OCI-LY3 (cell line): ENCODE data around the gene NCOR2.

ENCODE experiments used
- EZH2phosphoT487 ChIP-seq: fragments of 200-600 bp; shearing (Covaris generic); IDR thresholded peaks from 2 replicates; pipeline ENCODE4 v1.6.1; 2018; ENCODE audit warnings: antibody characterized with exemption, mixed run types, low read depth
- TF ChIP-seq, protein P1 (sequence below): fragments of 200-600, 300-600 bp; sonication (generic); IDR thresholded peaks from 2 replicates; pipeline ENCODE4 v1.5.1; 2014; ENCODE audit warnings: antibody characterized with exemption, low read length, low read depth

DNA sequence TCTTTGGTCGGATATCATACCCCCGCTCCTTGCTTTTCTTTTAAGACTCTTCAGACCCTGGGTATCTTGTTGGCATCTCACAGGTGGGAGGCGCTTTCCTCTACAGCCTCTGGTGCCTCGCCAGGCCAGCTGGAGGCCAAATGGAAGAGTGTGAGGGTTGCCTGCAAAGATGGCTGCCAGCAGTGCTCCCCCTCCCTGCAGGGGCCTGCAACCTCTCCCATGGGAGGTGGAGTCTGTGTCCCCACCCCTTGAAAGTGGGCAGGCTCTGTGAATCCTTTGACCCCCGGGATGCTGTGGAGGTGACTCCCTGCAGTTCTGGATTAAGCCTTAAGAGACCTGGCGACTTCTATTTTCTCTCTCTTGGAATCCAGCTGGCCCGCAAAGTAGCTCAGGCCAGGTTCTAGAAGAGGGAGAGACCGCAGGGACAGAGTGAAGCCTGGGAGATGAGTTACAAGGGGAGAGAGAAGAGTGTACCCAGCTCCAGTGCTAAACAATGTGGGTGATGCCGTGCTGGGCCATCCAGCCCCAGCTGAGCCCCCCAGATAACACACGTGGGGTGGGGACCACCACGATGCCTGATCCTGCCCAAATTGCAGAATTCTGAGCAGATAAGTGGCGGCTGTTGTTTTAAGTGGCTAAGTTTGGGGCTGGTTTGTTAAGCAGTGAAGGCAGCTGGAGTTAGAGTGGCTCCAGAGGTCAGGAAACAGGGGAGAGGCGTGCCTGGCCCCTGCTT lies 37.9 kb upstream of the NCOR2 start:
- TF ChIP-seq EZH2phosphoT487 = no peak
- TF ChIP-seq, protein P1, sequence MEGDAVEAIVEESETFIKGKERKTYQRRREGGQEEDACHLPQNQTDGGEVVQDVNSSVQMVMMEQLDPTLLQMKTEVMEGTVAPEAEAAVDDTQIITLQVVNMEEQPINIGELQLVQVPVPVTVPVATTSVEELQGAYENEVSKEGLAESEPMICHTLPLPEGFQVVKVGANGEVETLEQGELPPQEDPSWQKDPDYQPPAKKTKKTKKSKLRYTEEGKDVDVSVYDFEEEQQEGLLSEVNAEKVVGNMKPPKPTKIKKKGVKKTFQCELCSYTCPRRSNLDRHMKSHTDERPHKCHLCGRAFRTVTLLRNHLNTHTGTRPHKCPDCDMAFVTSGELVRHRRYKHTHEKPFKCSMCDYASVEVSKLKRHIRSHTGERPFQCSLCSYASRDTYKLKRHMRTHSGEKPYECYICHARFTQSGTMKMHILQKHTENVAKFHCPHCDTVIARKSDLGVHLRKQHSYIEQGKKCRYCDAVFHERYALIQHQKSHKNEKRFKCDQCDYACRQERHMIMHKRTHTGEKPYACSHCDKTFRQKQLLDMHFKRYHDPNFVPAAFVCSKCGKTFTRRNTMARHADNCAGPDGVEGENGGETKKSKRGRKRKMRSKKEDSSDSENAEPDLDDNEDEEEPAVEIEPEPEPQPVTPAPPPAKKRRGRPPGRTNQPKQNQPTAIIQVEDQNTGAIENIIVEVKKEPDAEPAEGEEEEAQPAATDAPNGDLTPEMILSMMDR = no peak
